Measurements from ENCODE around the gene LEUTX. TPM values are rescaled to one million over a fixed set of nuclear protein-coding genes. Genes with fewer than 3 reads are reported as not detected.
A peak's percentile ranks its signal among the peaks of the same experiment; 100 is the strongest.

LEUTX gene
- total RNA-seq, 1 donor from 2014 or later = not detected

- no peaks in the 10 kb centered on the region for H3K9me3 Mint-ChIP-seq
- peaks cover 6% of the 10 kb centered on the region for H3K4me1 ChIP-seq
- H2AFZ ChIP-seq (replicated peaks) = no peak overlapping the region
- H3K4me2 ChIP-seq = peak overlapping the region; percentile 37
- H3K36me3 ChIP-seq = peaks cover 6% of the 10 kb centered on the region
- H3K9me3 ChIP-seq (ENCODE audit: low read depth) = no peaks in the 10 kb centered on the region
- H3K27me3 Mint-ChIP-seq (ENCODE audit: insufficient read depth, low read depth) = peaks cover 13% of the 10 kb centered on the region
- H3K27ac Mint-ChIP-seq = peak overlapping the region; percentile 97
- peak overlapping the region; percentile 89 for H3K4me3 Mint-ChIP-seq
- peaks cover 44% of the 10 kb centered on the region for H3K79me2 ChIP-seq (ENCODE audit: low read depth)
- H3K9ac ChIP-seq = no peak overlapping the region
- peaks cover 23% of the 10 kb centered on the region for H3K4me1 Mint-ChIP-seq
- no peak for TF ChIP-seq EZH2 (IDR thresholded peaks at IDR 0.05)
- no peak for TF ChIP-seq CTCF (IDR thresholded peaks at IDR 0.05)
- no peak for TF ChIP-seq EZH2phosphoT487 (IDR thresholded peaks at IDR 0.05)
- peak overlapping the region; percentile 91 for H3K4me3 ChIP-seq
- no peak overlapping the region for H3K27ac ChIP-seq
- no peaks in the 10 kb centered on the region for H3K27me3 ChIP-seq
- DNase-seq (ENCODE audit: low spot score) = no peak
- no peaks in the 10 kb centered on the region for H4K20me1 ChIP-seq (ENCODE audit: low read depth)
- H3F3A ChIP-seq (ENCODE audit: low read depth) = peaks cover 22% of the 10 kb centered on the region
- peaks cover 34% of the 10 kb centered on the region for H3K36me3 Mint-ChIP-seq
These were observed 55.7 kb downstream of the LEUTX start for GRCh38 chr19:39834287-39834841.

Small RNA genes within 50 kb of the gene (microRNA-seq; reads per million reads assigned to microRNA genes)
- gene MIR6719 = not detected

Small RNA genes within 50 kb of the gene (small RNA-seq; reads per million reads assigned to genes)
- not detected for gene MIR6719

Other genes starting within 250 kb of the LEUTX start
- gene EID2B, start 246.0 kb upstream of the LEUTX start, total RNA-seq (ENCODE audit: low replicate concordance) = 10.1 and 11.1 TPM in 2 replicates
- gene EID2, start 238.7 kb upstream of the LEUTX start, total RNA-seq (ENCODE audit: low replicate concordance) = 20.0 and 23.5 TPM in 2 replicates
- not detected in 2 replicates for gene LGALS13, start 176.3 kb upstream of the LEUTX start, total RNA-seq (ENCODE audit: low replicate concordance)
- gene LGALS16, start 122.9 kb upstream of the LEUTX start, total RNA-seq (ENCODE audit: low replicate concordance) = not detected in 2 replicates
- not detected in 2 replicates for gene LGALS14, start 74.4 kb upstream of the LEUTX start, total RNA-seq (ENCODE audit: low replicate concordance)
- gene CLC, start 40.8 kb upstream of the LEUTX start, total RNA-seq (ENCODE audit: low replicate concordance) = not detected in 2 replicates
- gene DYRK1B, start 55.3 kb downstream of the LEUTX start, total RNA-seq (ENCODE audit: low replicate concordance) = 7.8 and 26.8 TPM in 2 replicates
- 386 and 428 TPM in 2 replicates for gene FBL, start 67.5 kb downstream of the LEUTX start, total RNA-seq (ENCODE audit: low replicate concordance)
- gene FCGBP, start 155.8 kb downstream of the LEUTX start, total RNA-seq (ENCODE audit: low replicate concordance) = 0.06 and 0.22 TPM in 2 replicates
- 68.7 and 85.1 TPM in 2 replicates for gene PSMC4, start 192.3 kb downstream of the LEUTX start, total RNA-seq (ENCODE audit: low replicate concordance)
- gene ZNF546, start 218.2 kb downstream of the LEUTX start, total RNA-seq (ENCODE audit: low replicate concordance) = 5.0 and 8.2 TPM in 2 replicates

Measured in neural progenitor cell (in vitro differentiated cells).